Stimulated activated CD4-positive, alpha-beta T cell treated with anti-CD3 and anti-CD28 coated beads, TNF-alpha, amount 100 ng/mL, for 1 hour (primary cell): Measurements from ENCODE around the gene CGB1.
"Not testable (repeated sequence)": the region's sequence is repeated elsewhere in the genome, so short reads cannot be mapped to it uniquely, and the experiment has no call there.

Experiments used
- DNase-seq, 3 donors: peaks; one replicate each; pipeline ENCODE4 v3.0.0-alpha.2; 2020; ENCODE audit warnings: low read depth in 3 of 3, low spot score in 1 of 3

The CGB1 gene

GRCh38 chr19:49022116-49022515 lies 14.6 kb downstream of the CGB1 start:
- DNase-seq = no peak

GRCh38 chr19:49020931-49021895 lies 15.5 kb downstream of the CGB1 start:
- no peak for DNase-seq

GRCh38 chr19:49020342-49020741 lies 16.4 kb downstream of the CGB1 start:
- DNase-seq = no peak

GRCh38 chr19:49019242-49019932 lies 17.3 kb downstream of the CGB1 start:
- DNase-seq = peak in 2 of 3 donors; percentile 33 to 58

DNA sequence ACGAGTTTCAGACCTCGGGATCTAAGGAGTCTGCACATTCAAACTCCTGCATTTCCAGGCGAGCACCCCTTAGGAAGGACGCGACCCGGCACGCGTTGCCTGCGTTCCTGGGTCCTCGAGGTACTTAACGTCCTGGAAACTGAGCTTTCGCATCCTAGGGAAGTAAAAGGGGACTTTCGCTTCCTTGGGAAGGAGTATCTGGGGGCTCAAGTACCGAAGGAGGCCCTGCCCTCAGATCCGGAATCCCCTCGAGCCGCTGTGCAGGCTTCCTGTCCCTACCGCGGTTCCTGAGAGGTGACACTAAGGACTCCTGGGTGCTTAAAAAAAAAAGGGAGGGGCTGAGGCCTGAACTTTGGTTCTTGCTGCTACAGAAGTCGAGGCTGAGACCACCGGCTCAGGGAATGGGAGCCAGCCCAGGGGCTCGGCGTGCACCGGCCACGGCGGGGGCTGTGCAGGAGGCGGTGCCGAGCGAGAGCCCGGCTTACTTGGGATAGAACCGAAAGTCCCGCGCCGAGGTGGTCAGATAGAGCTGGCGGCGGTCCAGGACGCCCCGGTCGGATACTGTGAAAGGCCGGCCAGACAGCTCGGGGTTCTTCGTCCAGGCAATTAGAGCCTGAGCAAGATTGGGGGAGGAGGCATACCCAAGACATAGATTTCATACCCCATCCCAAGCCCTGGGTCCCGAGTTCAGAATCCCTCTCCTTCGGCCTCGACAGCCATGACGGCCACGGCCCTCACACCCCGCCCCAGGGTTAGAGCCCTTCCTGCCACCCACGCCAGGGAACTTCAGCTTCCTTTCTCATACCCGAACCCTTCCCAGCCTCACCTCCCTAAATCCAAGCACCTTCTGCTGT lies 18.1 kb downstream of the CGB1 start:
- not testable (repeated sequence) for DNase-seq

- peak; percentile 13 to 53 (median 41) for DNase-seq
Observed at GRCh38 chr19:49017666-49018351, 18.9 kb downstream of the CGB1 start.

- no peak for DNase-seq
Observed at GRCh38 chr19:49017041-49017665, 19.5 kb downstream of the CGB1 start, which contains the start of gene LHB. Gene LHB, minus strand, starts transcription at chr19:49017091. Its CDS starts 10 bp downstream, at chr19:49017081.

DNA sequence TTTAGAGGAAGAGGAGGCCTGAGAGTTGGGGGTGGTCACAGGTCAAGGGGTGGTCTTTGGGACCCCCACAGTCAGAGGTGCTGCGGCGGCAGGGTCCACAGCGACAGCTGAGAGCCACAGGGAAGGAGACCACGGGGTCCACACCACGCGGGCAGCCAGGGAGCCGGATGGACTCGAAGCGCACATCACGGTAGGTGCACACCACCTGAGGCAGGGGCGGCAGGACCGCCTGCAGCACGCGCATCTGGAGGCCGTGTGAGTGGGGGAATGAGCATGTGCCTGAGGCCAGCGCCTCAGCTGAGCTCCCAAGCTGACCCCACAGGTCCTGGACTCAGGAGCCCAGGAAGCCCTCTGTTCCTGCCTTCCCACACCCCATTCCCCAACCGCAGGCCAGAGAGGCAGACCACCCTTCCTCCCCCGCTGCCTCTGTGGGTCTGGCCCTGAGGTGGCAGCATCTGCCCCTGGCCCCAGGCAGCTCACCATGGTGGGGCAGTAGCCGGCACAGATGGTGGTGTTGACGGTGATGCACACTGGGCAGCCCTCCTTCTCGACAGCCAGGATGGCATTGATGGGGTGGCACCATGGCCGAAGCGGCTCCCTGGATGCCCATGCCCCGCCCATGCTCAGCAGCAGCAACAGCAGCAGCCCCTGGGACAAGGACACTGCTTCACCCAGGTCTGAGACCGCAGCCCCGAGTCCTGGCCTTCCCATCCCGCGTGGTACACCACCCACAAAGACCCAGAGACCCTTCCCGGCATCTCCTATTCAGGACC lies 20.4 kb downstream of the CGB1 start:
- no peak for DNase-seq

- no peak for DNase-seq
Observed at GRCh38 chr19:49014870-49015255, 21.8 kb downstream of the CGB1 start.

DNA sequence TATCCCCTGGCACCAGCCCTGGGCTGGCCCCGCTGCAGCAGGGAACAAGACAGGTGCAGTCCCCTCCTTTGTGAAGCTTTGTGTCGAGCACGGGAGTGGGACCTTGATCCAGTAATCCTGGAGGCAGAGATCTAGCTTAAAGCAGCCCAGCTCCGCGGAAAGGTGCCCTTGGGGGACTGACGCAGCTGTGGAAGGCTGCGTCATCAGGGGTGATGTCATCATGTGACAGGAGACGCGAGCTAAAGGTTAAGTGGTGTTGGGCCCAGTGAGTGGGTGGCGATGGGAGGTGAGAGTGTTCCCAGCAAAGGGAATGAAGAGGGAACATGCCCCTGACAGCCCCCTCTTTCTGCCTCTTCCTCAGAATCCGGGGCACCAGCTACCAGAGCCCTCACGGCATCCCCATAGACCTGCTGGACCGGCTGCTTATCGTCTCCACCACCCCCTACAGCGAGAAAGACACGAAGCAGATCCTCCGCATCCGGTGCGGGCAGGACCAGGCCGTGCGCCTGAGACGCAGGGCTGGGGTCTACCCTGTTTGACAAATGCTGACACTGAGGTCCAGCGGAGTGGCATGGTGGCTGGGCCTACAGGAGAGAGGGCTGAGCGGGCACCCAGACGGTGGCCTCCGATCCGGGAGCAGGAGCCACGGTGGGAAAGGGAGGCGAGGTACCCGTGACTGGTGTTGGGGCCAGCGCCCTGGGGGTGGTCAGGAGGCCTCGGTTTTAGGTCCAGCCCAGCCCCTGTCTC lies 22.4 kb downstream of the CGB1 start:
- no peak for DNase-seq

- no peak for DNase-seq
Observed at GRCh38 chr19:49011194-49011593, 25.5 kb downstream of the CGB1 start.

- no peak for DNase-seq
Observed at GRCh38 chr19:49010453-49010852, 26.2 kb downstream of the CGB1 start.

GRCh38 chr19:49009828-49010227 lies 26.9 kb downstream of the CGB1 start:
- no peak for DNase-seq

DNA sequence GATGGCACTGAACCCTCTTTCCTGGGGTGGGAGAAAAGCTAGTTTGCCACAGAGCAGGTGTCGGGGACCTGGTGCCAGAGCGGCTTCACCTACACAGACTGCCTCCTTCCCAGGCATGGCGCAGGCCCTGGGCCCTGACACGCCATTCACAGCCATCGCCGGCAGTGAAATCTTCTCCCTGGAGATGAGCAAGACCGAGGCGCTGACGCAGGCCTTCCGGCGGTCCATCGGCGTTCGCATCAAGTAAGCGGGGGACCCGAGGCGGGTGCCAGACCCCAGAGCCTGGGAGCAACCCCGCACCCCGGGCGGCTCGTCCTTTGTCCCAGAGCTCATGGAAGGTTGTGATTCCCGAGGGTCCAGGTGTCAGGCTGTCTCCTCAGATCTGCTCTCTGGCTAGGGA lies 29.8 kb downstream of the CGB1 start:
- no peak for DNase-seq

DNA sequence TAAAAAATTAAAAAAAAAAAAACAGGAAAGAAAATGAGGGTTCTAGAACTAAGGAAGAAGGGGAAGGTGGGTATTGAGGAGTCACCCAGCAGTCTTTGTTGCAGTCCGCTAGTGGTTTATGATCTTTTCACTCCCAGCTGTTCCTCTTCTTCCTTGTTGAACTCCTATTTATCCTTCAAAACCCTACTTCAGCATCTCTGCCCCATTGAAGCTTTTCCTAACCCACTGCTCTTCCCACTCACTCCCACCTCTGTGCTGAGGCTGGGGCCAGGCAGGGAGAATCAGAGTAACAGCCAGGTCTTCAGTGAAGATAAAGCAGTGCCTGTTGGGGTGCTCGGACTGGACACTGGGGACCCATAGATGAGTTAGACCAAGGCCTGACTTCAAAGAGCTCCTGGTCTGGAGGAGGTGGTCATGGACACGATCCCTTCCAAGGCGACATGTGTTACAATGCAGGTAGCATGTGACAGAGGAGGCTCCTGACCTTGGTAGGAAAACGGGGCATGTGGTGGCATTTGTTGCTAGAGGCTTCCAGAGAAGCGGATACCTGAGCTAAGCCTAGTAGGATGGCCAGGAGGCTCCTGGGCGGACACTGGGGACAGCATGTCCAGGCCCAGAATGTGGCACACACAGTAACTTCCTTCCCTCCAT lies 31.6 kb downstream of the CGB1 start:
- no peak for DNase-seq

DNA sequence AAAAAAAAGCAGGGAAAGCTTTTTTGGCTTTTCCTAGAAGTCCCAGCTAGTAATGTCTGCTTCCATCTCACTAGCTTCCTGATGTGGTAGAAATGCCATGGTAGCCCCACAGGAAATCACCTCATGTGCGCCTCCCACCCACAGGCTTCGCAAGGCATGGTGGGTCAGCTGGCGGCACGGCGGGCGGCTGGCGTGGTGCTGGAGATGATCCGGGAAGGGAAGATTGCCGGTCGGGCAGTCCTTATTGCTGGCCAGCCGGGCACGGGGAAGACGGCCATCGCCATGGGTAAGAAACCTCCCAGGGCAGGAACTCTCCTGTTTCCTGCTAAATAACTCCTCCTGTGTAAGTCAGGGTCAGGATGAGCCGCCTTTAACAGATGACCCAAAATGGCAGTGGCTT lies 32.6 kb downstream of the CGB1 start:
- DNase-seq = no peak

DNA sequence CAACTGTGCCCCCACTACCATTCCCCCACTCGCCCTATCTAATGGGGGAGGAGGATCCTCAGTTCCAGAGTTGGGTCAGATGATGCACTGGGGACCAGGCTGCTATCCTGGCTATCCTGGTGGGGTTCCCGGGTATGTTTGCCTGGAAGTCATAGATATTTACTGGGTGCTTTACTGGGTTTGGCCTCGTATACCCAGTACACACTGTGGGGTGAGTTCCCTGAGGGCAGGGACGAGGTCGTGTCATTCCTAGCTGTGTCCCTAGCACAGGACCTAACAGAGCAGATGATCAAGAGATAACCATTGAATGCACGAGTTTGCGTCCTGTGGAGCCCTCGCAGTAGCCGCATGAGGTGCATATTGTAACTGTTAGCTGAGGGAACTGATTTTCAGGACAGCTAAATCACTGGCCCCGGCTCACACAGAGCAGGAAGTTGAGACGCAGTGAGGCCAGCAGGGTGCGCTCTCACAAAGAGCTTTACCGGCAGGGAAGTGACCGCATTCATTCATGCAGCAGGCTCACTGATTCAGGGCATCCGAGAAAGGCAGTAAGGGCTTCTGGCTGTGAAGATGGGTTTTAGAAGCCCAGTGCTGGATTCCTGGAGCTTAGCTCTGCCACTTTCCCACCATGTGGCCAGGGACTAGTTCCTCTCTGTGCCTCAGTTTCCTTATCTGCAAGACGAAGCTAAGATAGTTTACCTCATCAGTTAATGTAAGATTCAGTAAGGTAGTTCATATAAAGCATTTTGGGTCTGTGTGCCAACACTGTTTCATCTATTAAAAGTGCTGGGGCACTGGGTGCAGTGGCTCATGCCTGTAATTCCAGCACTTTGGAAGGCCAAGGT lies 37.0 kb downstream of the CGB1 start:
- peak; percentile 26 to 45 (median 44) for DNase-seq
